ENCODE measurements around the gene SPDYE4.

DNA sequence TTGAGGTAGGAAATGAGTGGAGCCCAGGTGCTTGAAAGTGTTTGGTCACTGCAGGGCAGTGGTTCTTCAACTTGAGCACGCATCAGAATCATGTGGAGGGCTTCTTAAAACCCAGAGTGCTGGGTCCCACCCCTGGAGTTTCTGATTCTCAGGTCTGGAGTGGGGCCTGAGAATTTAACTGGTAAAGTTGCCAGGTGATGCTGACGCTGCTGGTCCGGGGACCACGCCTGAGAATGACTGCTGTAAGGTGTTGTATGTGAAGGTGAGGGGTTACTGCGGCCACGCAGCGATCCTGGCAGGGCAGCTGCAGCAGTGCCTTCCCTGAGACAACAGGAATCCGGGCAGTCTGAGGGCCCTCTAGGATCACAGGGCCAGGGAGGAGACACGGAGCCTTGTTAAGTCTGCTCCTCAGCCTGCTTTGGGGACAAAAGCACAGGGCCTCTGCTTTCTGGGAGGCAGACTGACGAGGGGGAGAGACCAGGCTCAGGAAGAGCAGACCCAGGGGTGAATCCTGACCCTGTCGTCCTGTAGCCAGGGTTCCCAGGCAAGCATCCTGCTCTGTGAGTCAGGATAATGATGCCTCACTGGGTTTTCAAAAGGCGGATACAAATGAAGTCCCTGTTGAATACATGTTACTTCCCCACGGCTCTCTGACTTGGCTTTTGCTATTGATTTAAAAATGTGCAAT, 30.0 kb downstream of the SPDYE4 start:
- no peak for TF ChIP-seq TAF1 (IDR thresholded peaks at IDR 0.05; ENCODE audit: borderline replicate concordance, low read depth, low read length)
- TF ChIP-seq POLR2A (IDR thresholded peaks at IDR 0.05; ENCODE audit: low read depth, low read length), result no peak
- no peak for TF ChIP-seq POLR2AphosphoS5 (IDR thresholded peaks at IDR 0.05; ENCODE audit: low read depth, low read length)

Data from GM12892 (cell line).